ENCODE results near the gene TRAM2. TPM values are rescaled to one million over a fixed set of nuclear protein-coding genes. Genes with fewer than 3 reads are reported as not detected.

Gene TRAM2
- total and polyA plus RNA-seq, 2 donors from 2014 or later, result 4.5 to 20.7 TPM

DNA sequence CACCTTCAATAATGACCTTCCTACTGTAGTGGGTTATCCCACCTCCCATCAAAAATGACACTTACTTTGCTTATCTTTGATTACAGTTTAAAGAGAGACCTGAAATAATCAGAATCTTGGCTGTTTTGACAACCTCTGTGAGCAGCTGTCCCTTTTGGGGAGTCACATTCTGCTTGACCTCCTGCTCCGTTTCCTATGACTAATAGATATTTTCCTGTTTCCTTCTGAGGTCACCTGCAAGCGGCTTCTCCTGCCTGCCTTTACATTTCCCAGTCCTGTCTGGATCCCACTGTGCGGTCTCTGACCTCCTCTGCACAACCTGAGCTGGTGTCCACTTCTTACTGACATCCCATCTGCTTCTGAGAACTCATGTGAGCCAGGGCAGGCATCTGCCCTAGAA is 54.2 kb downstream of the TRAM2 start:
- TF ChIP-seq, protein P1, sequence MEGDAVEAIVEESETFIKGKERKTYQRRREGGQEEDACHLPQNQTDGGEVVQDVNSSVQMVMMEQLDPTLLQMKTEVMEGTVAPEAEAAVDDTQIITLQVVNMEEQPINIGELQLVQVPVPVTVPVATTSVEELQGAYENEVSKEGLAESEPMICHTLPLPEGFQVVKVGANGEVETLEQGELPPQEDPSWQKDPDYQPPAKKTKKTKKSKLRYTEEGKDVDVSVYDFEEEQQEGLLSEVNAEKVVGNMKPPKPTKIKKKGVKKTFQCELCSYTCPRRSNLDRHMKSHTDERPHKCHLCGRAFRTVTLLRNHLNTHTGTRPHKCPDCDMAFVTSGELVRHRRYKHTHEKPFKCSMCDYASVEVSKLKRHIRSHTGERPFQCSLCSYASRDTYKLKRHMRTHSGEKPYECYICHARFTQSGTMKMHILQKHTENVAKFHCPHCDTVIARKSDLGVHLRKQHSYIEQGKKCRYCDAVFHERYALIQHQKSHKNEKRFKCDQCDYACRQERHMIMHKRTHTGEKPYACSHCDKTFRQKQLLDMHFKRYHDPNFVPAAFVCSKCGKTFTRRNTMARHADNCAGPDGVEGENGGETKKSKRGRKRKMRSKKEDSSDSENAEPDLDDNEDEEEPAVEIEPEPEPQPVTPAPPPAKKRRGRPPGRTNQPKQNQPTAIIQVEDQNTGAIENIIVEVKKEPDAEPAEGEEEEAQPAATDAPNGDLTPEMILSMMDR (IDR thresholded peaks at IDR 0.05; ENCODE audit: borderline replicate concordance, extremely low read depth, insufficient read depth), result no peak
- no peak for DNase-seq
- H3K27me3 ChIP-seq (ENCODE audit: control insufficient read depth, insufficient read depth, low read length), result no peaks in the 10 kb centered on the region
- H3K9me3 ChIP-seq (ENCODE audit: control insufficient read depth in 2 of 3, insufficient read depth in 1 of 3, low read length in 3 of 3), result no peaks in the 10 kb centered on the region
- H3K36me3 ChIP-seq (ENCODE audit: control insufficient read depth in 2 of 3, insufficient read depth in 3 of 3, low read length in 3 of 3), result no peaks in the 10 kb centered on the region
- no peak for FAIRE-seq
- peaks cover 0 to 6% (median 0%) of the 10 kb centered on the region in 3 donors for H3K4me1 ChIP-seq (ENCODE audit: control insufficient read depth in 2 of 3, insufficient read depth in 2 of 3, low read depth in 1 of 3, low read length in 3 of 3)
- no peak overlapping the region for H3K4me3 ChIP-seq (ENCODE audit: low read length in 3 of 3)
- H3K9ac ChIP-seq (ENCODE audit: low read length in 3 of 3), result no peak overlapping the region
- intact Hi-C loops (cut with DNase I), result no loop called here
- peak overlapping the region; percentile 47 to 54 for H3K27ac ChIP-seq (ENCODE audit: low read depth in 2 of 2, low read length in 2 of 2)

- Histone ChIP-seq H3K27ac (ENCODE audit: low read depth in 2 of 2, low read length in 2 of 2) (peak overlapping the region; percentile 54), H3K9me3 (ENCODE audit: control insufficient read depth in 2 of 3, insufficient read depth in 1 of 3, low read length in 3 of 3) (no peaks in the 10 kb centered on the region), H3K36me3 (ENCODE audit: control insufficient read depth in 2 of 3, insufficient read depth in 3 of 3, low read length in 3 of 3) (no peaks in the 10 kb centered on the region), H3K4me3 (ENCODE audit: low read length in 3 of 3) (no peak overlapping the region), H3K9ac (ENCODE audit: low read length in 3 of 3) (peak overlapping the region in 1 of 3 donors; percentile 17), H3K27me3 (ENCODE audit: control insufficient read depth, insufficient read depth, low read length) (no peaks in the 10 kb centered on the region), H3K4me1 (ENCODE audit: control insufficient read depth in 2 of 3, insufficient read depth in 2 of 3, low read depth in 1 of 3, low read length in 3 of 3) (peaks cover 0 to 8% (median 0%) of the 10 kb centered on the region in 3 donors)
- intact Hi-C loops (cut with DNase I), result no loop called here
- DNase-seq (peak in 1 of 5 donors; percentile 85), FAIRE-seq (no peak)
- TF ChIP-seq, protein P1 (IDR thresholded peaks at IDR 0.05; ENCODE audit: borderline replicate concordance, extremely low read depth, insufficient read depth), result no peak
Measured at GRCh38 chr6:52522151-52522626, 54.7 kb downstream of the TRAM2 start.

DNA sequence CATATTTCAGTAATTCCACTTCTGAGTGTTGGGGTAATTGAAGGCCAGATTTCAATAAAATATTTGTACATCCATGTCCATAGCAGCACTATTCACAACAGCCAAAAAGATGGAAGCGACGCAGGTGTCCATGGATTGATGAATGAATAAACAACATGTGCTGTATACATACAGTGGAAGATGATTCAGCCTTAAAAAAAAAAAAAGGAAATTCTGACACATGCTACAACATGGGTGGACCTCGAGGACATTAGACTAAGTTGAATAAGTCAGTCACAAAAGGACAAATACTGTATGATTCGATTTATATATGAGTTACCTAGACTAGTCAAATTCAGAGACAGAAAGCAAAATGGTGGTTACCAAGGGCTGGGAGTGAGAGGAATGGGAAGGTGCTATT is 57.2 kb downstream of the TRAM2 start:
- FAIRE-seq, result no peak
- intact Hi-C loops (cut with DNase I), result no loop called here
- Histone ChIP-seq H3K27me3 (ENCODE audit: control insufficient read depth, insufficient read depth, low read length) (no peaks in the 10 kb centered on the region), H3K27ac (ENCODE audit: low read depth in 2 of 2, low read length in 2 of 2) (no peak overlapping the region), H3K9ac (ENCODE audit: low read length in 3 of 3) (no peak overlapping the region), H3K36me3 (ENCODE audit: control insufficient read depth in 2 of 3, insufficient read depth in 3 of 3, low read length in 3 of 3) (peaks cover 0 to 11% (median 0%) of the 10 kb centered on the region in 3 donors), H3K4me3 (ENCODE audit: low read length in 3 of 3) (no peak overlapping the region), H3K4me1 (ENCODE audit: control insufficient read depth in 2 of 3, insufficient read depth in 2 of 3, low read depth in 1 of 3, low read length in 3 of 3) (peaks cover 0 to 8% (median 0%) of the 10 kb centered on the region in 3 donors), H3K9me3 (ENCODE audit: control insufficient read depth in 2 of 3, insufficient read depth in 1 of 3, low read length in 3 of 3) (no peaks in the 10 kb centered on the region)
- DNase-seq, result no peak
- TF ChIP-seq, protein P1 (IDR thresholded peaks at IDR 0.05; ENCODE audit: borderline replicate concordance, extremely low read depth, insufficient read depth), result no peak
